OCI-LY1 (cell line): ENCODE data around the gene ARHGEF10L.

Source experiments
- EZH2 ChIP-seq: fragments of 200-600 bp; sonication (generic), shearing (Covaris generic); IDR thresholded peaks from 2 replicates; pipeline ENCODE4 v1.8.0; 2017; ENCODE audit warnings: borderline replicate concordance, mixed run types, mild to moderate bottlenecking, antibody characterized with exemption, low read length, moderate library complexity, mixed read lengths
- TF ChIP-seq, protein P1 (sequence below): fragments of 200-600 bp; sonication (generic), shearing (Covaris generic); IDR thresholded peaks from 2 replicates; pipeline ENCODE4 v1.5.1; 2017; ENCODE audit warnings: mild to moderate bottlenecking, antibody characterized with exemption, low read length, moderate library complexity, mixed read lengths

- TF ChIP-seq, protein P1, sequence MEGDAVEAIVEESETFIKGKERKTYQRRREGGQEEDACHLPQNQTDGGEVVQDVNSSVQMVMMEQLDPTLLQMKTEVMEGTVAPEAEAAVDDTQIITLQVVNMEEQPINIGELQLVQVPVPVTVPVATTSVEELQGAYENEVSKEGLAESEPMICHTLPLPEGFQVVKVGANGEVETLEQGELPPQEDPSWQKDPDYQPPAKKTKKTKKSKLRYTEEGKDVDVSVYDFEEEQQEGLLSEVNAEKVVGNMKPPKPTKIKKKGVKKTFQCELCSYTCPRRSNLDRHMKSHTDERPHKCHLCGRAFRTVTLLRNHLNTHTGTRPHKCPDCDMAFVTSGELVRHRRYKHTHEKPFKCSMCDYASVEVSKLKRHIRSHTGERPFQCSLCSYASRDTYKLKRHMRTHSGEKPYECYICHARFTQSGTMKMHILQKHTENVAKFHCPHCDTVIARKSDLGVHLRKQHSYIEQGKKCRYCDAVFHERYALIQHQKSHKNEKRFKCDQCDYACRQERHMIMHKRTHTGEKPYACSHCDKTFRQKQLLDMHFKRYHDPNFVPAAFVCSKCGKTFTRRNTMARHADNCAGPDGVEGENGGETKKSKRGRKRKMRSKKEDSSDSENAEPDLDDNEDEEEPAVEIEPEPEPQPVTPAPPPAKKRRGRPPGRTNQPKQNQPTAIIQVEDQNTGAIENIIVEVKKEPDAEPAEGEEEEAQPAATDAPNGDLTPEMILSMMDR, result no peak
- no peak for TF ChIP-seq EZH2
Observed at GRCh38 chr1:17686258-17686657, 146.8 kb downstream of the ARHGEF10L start.
